PC-3 (cell line): ENCODE data around the gene MAGI2.

Experiments
- EZH2 ChIP-seq: fragments of 300-600 bp; sonication (generic); IDR thresholded peaks from one replicate; pipeline ENCODE4 v1.6.1; 2017; ENCODE audit warnings: antibody characterized with exemption, mild to moderate bottlenecking, low read length; ENCODE audit not compliant: unreplicated experiment
- EZH2phosphoT487 ChIP-seq: fragments of 300-600 bp; sonication (generic); IDR thresholded peaks from 2 replicates; pipeline ENCODE4 v1.6.1; 2018; ENCODE audit warnings: mild to moderate bottlenecking, antibody characterized with exemption, low read length, borderline replicate concordance
- TF ChIP-seq, protein P1 (sequence below): fragments of 300-600 bp; sonication (generic); conservative IDR thresholded peaks from 2 replicates; pipeline ENCODE4 v1.5.1; 2017; ENCODE audit warnings: antibody characterized with exemption, low read depth, mild to moderate bottlenecking, low read length

DNA sequence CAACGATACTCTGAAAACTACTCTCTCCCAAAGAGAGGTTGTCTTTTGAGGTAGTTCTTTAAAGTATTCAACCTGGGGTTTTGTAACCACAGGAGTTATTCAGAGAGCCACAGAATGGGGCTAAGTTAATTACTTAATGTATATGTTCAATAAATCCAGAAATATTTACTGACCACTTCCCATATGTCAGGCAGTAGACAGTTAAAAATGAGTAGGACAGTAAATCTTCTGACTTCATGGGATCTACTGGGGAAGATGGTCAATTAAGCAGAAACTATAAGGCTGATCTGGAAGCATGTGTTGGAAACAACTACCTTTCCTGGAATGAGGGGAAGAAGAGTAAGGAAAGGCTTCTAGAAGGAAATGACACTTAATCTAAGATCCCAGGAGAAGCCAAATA lies 167.7 kb downstream of the MAGI2 start:
- TF ChIP-seq, protein P1, sequence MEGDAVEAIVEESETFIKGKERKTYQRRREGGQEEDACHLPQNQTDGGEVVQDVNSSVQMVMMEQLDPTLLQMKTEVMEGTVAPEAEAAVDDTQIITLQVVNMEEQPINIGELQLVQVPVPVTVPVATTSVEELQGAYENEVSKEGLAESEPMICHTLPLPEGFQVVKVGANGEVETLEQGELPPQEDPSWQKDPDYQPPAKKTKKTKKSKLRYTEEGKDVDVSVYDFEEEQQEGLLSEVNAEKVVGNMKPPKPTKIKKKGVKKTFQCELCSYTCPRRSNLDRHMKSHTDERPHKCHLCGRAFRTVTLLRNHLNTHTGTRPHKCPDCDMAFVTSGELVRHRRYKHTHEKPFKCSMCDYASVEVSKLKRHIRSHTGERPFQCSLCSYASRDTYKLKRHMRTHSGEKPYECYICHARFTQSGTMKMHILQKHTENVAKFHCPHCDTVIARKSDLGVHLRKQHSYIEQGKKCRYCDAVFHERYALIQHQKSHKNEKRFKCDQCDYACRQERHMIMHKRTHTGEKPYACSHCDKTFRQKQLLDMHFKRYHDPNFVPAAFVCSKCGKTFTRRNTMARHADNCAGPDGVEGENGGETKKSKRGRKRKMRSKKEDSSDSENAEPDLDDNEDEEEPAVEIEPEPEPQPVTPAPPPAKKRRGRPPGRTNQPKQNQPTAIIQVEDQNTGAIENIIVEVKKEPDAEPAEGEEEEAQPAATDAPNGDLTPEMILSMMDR, result no peak
- TF ChIP-seq EZH2, result no peak
- no peak for TF ChIP-seq EZH2phosphoT487
